H1 (cell line): ENCODE data around the gene RFPL3. TPM values are rescaled to one million over a fixed set of nuclear protein-coding genes. Genes with fewer than 3 reads are reported as not detected.
"Not testable (repeated sequence)": the region's sequence is repeated elsewhere in the genome, so short reads cannot be mapped to it uniquely, and the experiment has no call there.

Experiments used
- CTCF ChIA-PET: fragments of 300-600 bp; sonication (Branson Sonifier 250); formaldehyde crosslinking; loops from one replicate; lab custom pipeline; 2021; ENCODE audit not compliant: partially characterized antibody; lab: Charles Lee
- POLR2A ChIA-PET: fragments of 300-600 bp; sonication (Branson Sonifier 250); formaldehyde crosslinking; loops from one replicate; lab custom pipeline; 2021; ENCODE audit warnings: inconsistent platforms; ENCODE audit not compliant: partially characterized antibody; lab: Charles Lee
- DNase-seq, 2 experiments: peaks; one replicate each; pipeline versions ENCODE4 v3.0.0 to v3.0.0-alpha.2; 2010 to 2022; ENCODE audit warnings: low spot score in 2 of 2, low read depth in 1 of 2, mixed read lengths in 1 of 2
- FAIRE-seq: peaks from 2 replicates; lab custom pipeline; 2011; peaks lifted over from hg19 to GRCh38; lab: Jason Lieb, UNC
- H2AFZ ChIP-seq: 2 replicates; pipeline ENCODE4 v1.8.1; 2012; ENCODE audit warnings: low read length, inconsistent platforms
- H2AK5ac ChIP-seq: 2 replicates; pipeline ENCODE4 v1.6.1; 2013; ENCODE audit warnings: low read depth, low read length
- H2BK120ac ChIP-seq: replicated peaks from 2 replicates; pipeline ENCODE3; 2013; ENCODE audit warnings: low read depth, low read length, inconsistent platforms
- H2BK12ac ChIP-seq: 2 replicates; pipeline ENCODE4 v1.6.1; 2013; ENCODE audit warnings: low read depth, low read length
- H2BK15ac ChIP-seq: 2 replicates; pipeline ENCODE4 v1.6.1; 2013; ENCODE audit warnings: low read length
- H2BK20ac ChIP-seq: 2 replicates; pipeline ENCODE4 v1.6.1; 2013; ENCODE audit warnings: low read length
- H2BK5ac ChIP-seq: 2 replicates; pipeline ENCODE4 v1.6.1; 2013; ENCODE audit warnings: low read depth, low read length
- H3K14ac ChIP-seq: 2 replicates; pipeline ENCODE4 v1.6.1; 2013; ENCODE audit warnings: inconsistent platforms; ENCODE audit not compliant: insufficient read length
- H3K18ac ChIP-seq: 2 replicates; pipeline ENCODE4 v1.6.1; 2013; ENCODE audit warnings: low read length; ENCODE audit errors: extremely low read depth
- H3K23ac ChIP-seq: 2 replicates; pipeline ENCODE4 v1.6.1; 2013; ENCODE audit warnings: inconsistent platforms; ENCODE audit not compliant: insufficient read length
- H3K23me2 ChIP-seq: 2 replicates; pipeline ENCODE4 v1.6.1; 2013; ENCODE audit warnings: low read depth, low read length
- H3K27ac ChIP-seq: 2 replicates; pipeline ENCODE4 v1.6.1; 2011; ENCODE audit warnings: low read depth, low read length, inconsistent platforms
- H3K27me3 ChIP-seq, 4 experiments: replicated peaks in 1 of 4; 1 replicate in 1 of 4; 2 replicates in 3 of 4; pipeline versions ENCODE4 v1.6.1 to v1.8.1; 2011 to 2013; ENCODE audit warnings: low read length in 3 of 4, mild to moderate bottlenecking in 3 of 4, inconsistent platforms in 2 of 4, mixed read lengths in 2 of 4, moderate library complexity in 1 of 4; ENCODE audit not compliant: control insufficient read depth in 3 of 4, insufficient read depth in 3 of 4; ENCODE audit errors: extremely low read depth in 1 of 4
- H3K36me3 ChIP-seq, 4 experiments: 2 replicates each; pipeline versions ENCODE4 v1.6.1 to v1.8.1; 2011 to 2013; ENCODE audit warnings: mild to moderate bottlenecking in 4 of 4, low read length in 3 of 4, moderate library complexity in 2 of 4, control low read depth in 1 of 4, inconsistent platforms in 1 of 4; ENCODE audit not compliant: insufficient read depth in 4 of 4, control insufficient read depth in 2 of 4
- H3K4ac ChIP-seq: replicated peaks from 2 replicates; pipeline ENCODE3; 2013; ENCODE audit warnings: low read length, low read depth, mixed read lengths, inconsistent platforms; ENCODE audit not compliant: insufficient read length
- H3K4me1 ChIP-seq, 4 experiments: replicated peaks in 1 of 4; 1 replicate in 1 of 4; 2 replicates in 3 of 4; pipeline versions ENCODE4 v1.6.1 to v1.8.1; 2011 to 2013; ENCODE audit warnings: low read length in 3 of 4, inconsistent platforms in 2 of 4, mixed read lengths in 1 of 4; ENCODE audit not compliant: insufficient read depth in 4 of 4, control insufficient read depth in 3 of 4
- H3K4me2 ChIP-seq, 2 experiments: 2 replicates each; pipeline versions ENCODE4 v1.6.1 to v1.8.1; 2011 to 2013; ENCODE audit warnings: low read depth in 2 of 2, low read length in 2 of 2, control low read depth in 1 of 2, inconsistent platforms in 1 of 2, mild to moderate bottlenecking in 1 of 2; ENCODE audit not compliant: insufficient read depth in 1 of 2
- H3K4me3 ChIP-seq, 4 experiments: fragments of 200-600, 300-600 bp in 1 of 4; sonication (generic), shearing (Covaris generic), sonication (Bioruptor Twin) in 1 of 4; 2 replicates each; pipeline versions ENCODE4 v1.5.1 to v1.8.1; 2011 to 2016; ENCODE audit warnings: low read length in 4 of 4, low read depth in 3 of 4, control low read depth in 2 of 4, inconsistent platforms in 2 of 4, mild to moderate bottlenecking in 2 of 4, mixed read lengths in 1 of 4, moderate library complexity in 1 of 4; ENCODE audit not compliant: insufficient read depth in 2 of 4; ENCODE audit errors: extremely low read depth in 1 of 4
- H3K56ac ChIP-seq: replicated peaks from 2 replicates; pipeline ENCODE3; 2013; ENCODE audit warnings: low read depth, mild to moderate bottlenecking, mixed read lengths, low read length, inconsistent platforms; ENCODE audit not compliant: insufficient read length
- H3K79me1 ChIP-seq: 2 replicates; pipeline ENCODE4 v1.6.1; 2013; ENCODE audit warnings: low read depth, low read length, control low read depth
- H3K79me2 ChIP-seq, 2 experiments: 2 replicates each; pipeline versions ENCODE4 v1.6.1 to v1.8.1; 2012 to 2013; ENCODE audit warnings: low read length in 2 of 2, mild to moderate bottlenecking in 2 of 2, inconsistent platforms in 1 of 2; ENCODE audit not compliant: insufficient read depth in 2 of 2, control insufficient read depth in 1 of 2
- H3K9ac ChIP-seq, 4 experiments: replicated peaks in 1 of 4; 1 replicate in 1 of 4; 2 replicates in 3 of 4; pipeline versions ENCODE4 v1.6.1 to v1.8.1; 2011 to 2013; ENCODE audit warnings: low read depth in 3 of 4, low read length in 3 of 4, control low read depth in 2 of 4, mild to moderate bottlenecking in 2 of 4, moderate library complexity in 2 of 4, inconsistent platforms in 1 of 4; ENCODE audit errors: extremely low read depth in 1 of 4
- H3K9me3 ChIP-seq, 2 experiments: 2 replicates each; pipeline versions ENCODE4 v1.6.1 to v1.8.1; 2012 to 2013; ENCODE audit warnings: mild to moderate bottlenecking in 2 of 2, moderate library complexity in 2 of 2, control low read depth in 1 of 2, inconsistent platforms in 1 of 2, low read depth in 1 of 2, low read length in 1 of 2, mixed read lengths in 1 of 2; ENCODE audit not compliant: insufficient read depth in 2 of 2
- H4K20me1 ChIP-seq, 2 experiments: replicated peaks in 1 of 2; 2 replicates each; pipeline versions ENCODE3 to v1.8.1; 2011 to 2013; ENCODE audit warnings: inconsistent platforms in 2 of 2, low read length in 2 of 2, mild to moderate bottlenecking in 1 of 2; ENCODE audit not compliant: insufficient read depth in 2 of 2, control insufficient read depth in 1 of 2
- H4K5ac ChIP-seq: 2 replicates; pipeline ENCODE4 v1.6.1; 2013; ENCODE audit warnings: low read length, low read depth, mixed read lengths, inconsistent platforms; ENCODE audit not compliant: insufficient read length
- H4K8ac ChIP-seq: 2 replicates; pipeline ENCODE4 v1.8.0; 2013; ENCODE audit warnings: mild to moderate bottlenecking, moderate library complexity, low read length, inconsistent platforms; ENCODE audit not compliant: insufficient read depth; ENCODE audit errors: extremely low read depth
- H4K91ac ChIP-seq: replicated peaks from 2 replicates; pipeline ENCODE3; 2013; ENCODE audit warnings: low read length, mixed read lengths, inconsistent platforms; ENCODE audit not compliant: insufficient read length
- EP300 ChIP-seq, 2 experiments: IDR thresholded peaks; 1 replicate in 1 of 2; 2 replicates in 1 of 2; pipeline ENCODE4 v1.6.1; 2011 to 2012; ENCODE audit warnings: low read depth in 2 of 2, low read length in 2 of 2, mild to moderate bottlenecking in 2 of 2, borderline replicate concordance in 1 of 2, inconsistent platforms in 1 of 2, moderate library complexity in 1 of 2
- HDAC6 ChIP-seq: IDR thresholded peaks from one replicate; pipeline ENCODE4 v1.7.1; 2012; ENCODE audit warnings: low read depth, mild to moderate bottlenecking, inconsistent platforms, low read length, moderate library complexity
- POLR2AphosphoS5 ChIP-seq: IDR thresholded peaks from 2 replicates; pipeline ENCODE4 v1.6.1; 2011; ENCODE audit warnings: low read depth, low read length
- POU5F1 ChIP-seq: IDR thresholded peaks from 2 replicates; pipeline ENCODE4 v1.6.1; 2011; ENCODE audit warnings: low read depth, mild to moderate bottlenecking, low read length, moderate library complexity
- RAD21 ChIP-seq, 2 experiments: IDR thresholded peaks in 1 of 2; conservative IDR thresholded peaks in 1 of 2; 2 replicates each; pipeline ENCODE4 v1.6.1; 2011; ENCODE audit warnings: low read depth in 2 of 2, low read length in 2 of 2, improper control_type of control experiment in 1 of 2, inconsistent platforms in 1 of 2, mild to moderate bottlenecking in 1 of 2, moderate library complexity in 1 of 2
- RNF2 ChIP-seq: fragments of 200-900, 300-1000 bp; sonication (generic); IDR thresholded peaks from 2 replicates; pipeline ENCODE4 v1.7.1; 2016; ENCODE audit warnings: borderline replicate concordance, low read depth, mild to moderate bottlenecking, antibody characterized with exemption, low read length; ENCODE audit not compliant: poor library complexity, severe bottlenecking; ENCODE audit errors: missing control alignments
- SP4 ChIP-seq: IDR thresholded peaks from 2 replicates; pipeline ENCODE4 v1.6.1; 2012; ENCODE audit warnings: low read length, inconsistent platforms
- TCF12 ChIP-seq: IDR thresholded peaks from 2 replicates; pipeline ENCODE4 v1.6.1; 2011; ENCODE audit warnings: low read depth, mild to moderate bottlenecking, low read length
- ZNF274 ChIP-seq: IDR thresholded peaks from 2 replicates; pipeline ENCODE4 v1.7.0; 2012; ENCODE audit warnings: low read length, borderline replicate concordance; ENCODE audit errors: extremely low read depth
- WGBS, 2 experiments: shearing (Covaris generic) in 1 of 2; methylation state at CpG; one replicate each; pipeline versions ENCODE4 v1.1.6 to v1.1.7; 2013 to 2015; ENCODE audit warnings: low lambda C conversion rate in 2 of 2, mixed read lengths in 2 of 2, inconsistent platforms in 1 of 2, low coverage in 1 of 2, missing lambda C conversion rate in 1 of 2; ENCODE audit not compliant: insufficient replicate concordance in 2 of 2, insufficient coverage in 1 of 2, insufficient read length in 1 of 2; ENCODE audit errors: extremely low coverage in 1 of 2, missing lambda C conversion rate in 1 of 2; 5-methylcytosine and 5-hydroxymethylcytosine counted together
- polyA plus RNA-seq, 7 experiments: library from polyadenylated mRNA; depleted of rRNA in 3 of 7; stranded (reverse) in 5 of 7; unstranded in 2 of 7; fragments of >200 nt in 5 of 7; fragments of 200-250 nt in 2 of 7; gene quantifications; 1 replicate in 5 of 7; 2 replicates in 1 of 7; 4 replicates in 1 of 7; pipeline versions ENCODE4 v1.2.1 to v1.2.3, GENCODE V29; 2011 to 2013; ENCODE audit warnings: missing spikeins in 2 of 7, mixed read lengths in 2 of 7
- total RNA-seq: library from RNA; stranded (reverse); fragmentation: NEBNext Ultra II Directional; extraction: Animal tissue kit (Norgen Biotek cat#: 25700); gene quantifications from 2 replicates; pipeline ENCODE4 v1.2.1, GENCODE V29; 2021

Gene RFPL3
- total and polyA plus RNA-seq, 2 of the 8 experiments (the other 6 are each of a cell fraction or from before 2014, with no cell fraction given) = 0.08 to 0.24 TPM

GRCh38 chr22:32355760-32356159 is 1.9 kb upstream of the RFPL3 start (continued):
- no peak for TF ChIP-seq HDAC6
- TF ChIP-seq SP4 = no peak
- no peak for TF ChIP-seq POU5F1
- TF ChIP-seq POLR2AphosphoS5 = no peak
- TF ChIP-seq ZNF274 = no peak
- peak; percentile 34 to 48 for TF ChIP-seq RAD21 (IDR thresholded peaks at IDR 0.05 in 1 of 2, conservative IDR thresholded peaks at IDR 0.05 in 1 of 2; ENCODE audit: low read depth in 2 of 2, low read length in 2 of 2)
- TF ChIP-seq RNF2 = no peak
- TF ChIP-seq EP300 (IDR thresholded peaks at IDR 0.05; ENCODE audit: borderline replicate concordance in 1 of 2, low read depth in 2 of 2, low read length in 2 of 2) = no peak
- TF ChIP-seq TCF12 = no peak

GRCh38 chr22:32360096-32360495 is 2.4 kb downstream of the RFPL3 start:
- H4K20me1 ChIP-seq, H2BK15ac ChIP-seq, H3K4ac ChIP-seq, H3K4me1 ChIP-seq, H3K27me3 ChIP-seq, H3K14ac ChIP-seq, H2BK5ac ChIP-seq, H3K9me3 ChIP-seq, H3K4me3 ChIP-seq, H2AK5ac ChIP-seq, POLR2A ChIA-PET, H3K18ac ChIP-seq, DNase-seq, H3K36me3 ChIP-seq, H3K79me2 ChIP-seq, H3K79me1 ChIP-seq, H3K23ac ChIP-seq, H4K91ac ChIP-seq, H2AFZ ChIP-seq, H2BK120ac ChIP-seq, H3K23me2 ChIP-seq, H2BK12ac ChIP-seq, H4K8ac ChIP-seq, H3K56ac ChIP-seq, FAIRE-seq, H4K5ac ChIP-seq, H3K4me2 ChIP-seq, H2BK20ac ChIP-seq, H3K9ac ChIP-seq, CTCF ChIA-PET, H3K27ac ChIP-seq: not testable (repeated sequence)
- 85% methylated on average over 11 of the region's 11 CpGs; no CpG with 5 or more reads in 1 of the 2 experiments for WGBS, 2 experiments
